Measurements from ENCODE around the gene ZFHX3. TPM values are rescaled to one million over a fixed set of nuclear protein-coding genes. Genes with fewer than 3 reads are reported as not detected.

ZFHX3 gene
- total and polyA plus RNA-seq, 2 of the 8 experiments (the other 6 are each of a cell fraction or from before 2014, with no cell fraction given): 0.08 to 0.99 TPM

DNA sequence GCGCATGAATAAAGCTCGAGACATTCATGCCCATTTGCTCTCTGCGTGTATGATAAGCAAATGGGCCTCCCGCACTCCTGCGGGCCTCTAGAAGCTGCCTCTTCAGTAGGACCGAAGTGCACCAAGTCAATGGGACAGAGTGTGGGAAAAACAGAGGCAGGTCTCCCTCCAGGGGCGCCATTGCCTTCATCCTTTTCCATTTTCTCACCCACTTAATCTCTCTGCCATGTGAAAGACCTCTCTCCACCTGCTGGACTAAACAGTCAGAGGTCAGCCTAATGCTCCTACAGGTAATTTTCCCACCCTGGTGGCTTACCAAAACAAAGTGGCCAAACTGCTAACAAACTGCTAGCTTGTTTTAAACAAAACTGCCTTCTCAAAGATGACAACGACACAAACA, 210.9 kb downstream of the ZFHX3 start (continued):
- TF ChIP-seq SIX5 (IDR thresholded peaks at IDR 0.05; ENCODE audit: low read depth, low read length): no peak
- TF ChIP-seq, protein P1, sequence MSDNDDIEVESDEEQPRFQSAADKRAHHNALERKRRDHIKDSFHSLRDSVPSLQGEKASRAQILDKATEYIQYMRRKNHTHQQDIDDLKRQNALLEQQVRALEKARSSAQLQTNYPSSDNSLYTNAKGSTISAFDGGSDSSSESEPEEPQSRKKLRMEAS (IDR thresholded peaks at IDR 0.05): 0 out of 2 replicates have a peak, but pooled peaks have one; percentile 13
- TF ChIP-seq CBX8 (IDR thresholded peaks at IDR 0.05; ENCODE audit: borderline replicate concordance, low read depth, low read length): no peak
- TF ChIP-seq SIN3A (conservative IDR thresholded peaks at IDR 0.05 in 1 of 2, IDR thresholded peaks at IDR 0.05 in 1 of 2; ENCODE audit: low read depth in 1 of 2, low read length in 2 of 2): no peak
- TF ChIP-seq TAF1 (IDR thresholded peaks at IDR 0.05; ENCODE audit: low read depth, low read length): no peak
- peak; percentile 47 to 59; a peak in 3 of 4 replicates for TF ChIP-seq RAD21 (IDR thresholded peaks at IDR 0.05 in 1 of 2, conservative IDR thresholded peaks at IDR 0.05 in 1 of 2; ENCODE audit: low read depth in 2 of 2, low read length in 2 of 2)
- TF ChIP-seq SAP30 (IDR thresholded peaks at IDR 0.05; ENCODE audit: insufficient read depth, insufficient replicate concordance, low read length): no peak
- no peak for TF ChIP-seq RNF2 (IDR thresholded peaks at IDR 0.05; ENCODE audit: borderline replicate concordance, low read depth, low read length, missing control alignments, poor library complexity, severe bottlenecking)
- no peak for TF ChIP-seq HDAC6 (IDR thresholded peaks at IDR 0.05; ENCODE audit: low read depth, low read length)
